B cell (primary cell): ENCODE data around the gene CCBE1. TPM values are rescaled to one million over a fixed set of nuclear protein-coding genes. Genes with fewer than 3 reads are reported as not detected.

Source experiments
- ATAC-seq: fragments of 200-7000 bp; cut with Tn5 transposase; one replicate; pipeline ENCODE4 v1.10.0; 2021; ENCODE audit warnings: low read depth, mild to moderate bottlenecking, moderate number of reproducible peaks, moderate library complexity
- CTCF ChIA-PET: fragments of 350-600 bp; sonication (Branson Sonifier 250); formaldehyde crosslinking; loops from one replicate; lab custom pipeline; 2021; ENCODE audit warnings: antibody characterized with exemption, inconsistent platforms; lab: Charles Lee
- POLR2A ChIA-PET: fragments of 350-600 bp; sonication (Branson Sonifier 250); formaldehyde crosslinking; loops from one replicate; lab custom pipeline; 2021; ENCODE audit warnings: antibody characterized with exemption; lab: Charles Lee
- DNase-seq: peaks from one replicate; pipeline ENCODE4 v3.0.0; 2013
- H2AFZ ChIP-seq: 2 replicates; pipeline ENCODE4 v1.6.1; 2012; ENCODE audit warnings: mild to moderate bottlenecking, low read depth, low read length; ENCODE audit not compliant: insufficient read depth, poor library complexity, severe bottlenecking
- H3K27ac ChIP-seq, 2 donors: 1 replicate in 1 of 2; 2 replicates in 1 of 2; pipeline ENCODE4 v1.5.1; 2012 to 2013; ENCODE audit warnings: low read length in 2 of 2, mild to moderate bottlenecking in 2 of 2, moderate library complexity in 1 of 2
- H3K27me3 ChIP-seq, 4 experiments: fragments of 200-600 bp in 1 of 4; sonication (generic) in 1 of 4; replicated peaks in 1 of 4; 1 replicate in 2 of 4; 2 replicates in 2 of 4; pipeline versions ENCODE4 v1.6.1 to v1.7.0; 2013 to 2016; ENCODE audit warnings: low read length in 3 of 4, mild to moderate bottlenecking in 2 of 4, mixed read lengths in 1 of 4, moderate library complexity in 1 of 4; ENCODE audit not compliant: insufficient read depth in 4 of 4, control insufficient read depth in 3 of 4; ENCODE audit errors: control extremely low read depth in 1 of 4
- H3K36me3 ChIP-seq, 2 experiments: replicated peaks in 1 of 2; 1 replicate in 1 of 2; 2 replicates in 1 of 2; pipeline versions ENCODE4 v1.6.1 to v1.7.1; 2013; ENCODE audit warnings: low read length in 1 of 2; ENCODE audit not compliant: insufficient read depth in 2 of 2, control insufficient read depth in 1 of 2; ENCODE audit errors: control extremely low read depth in 1 of 2, extremely low read depth in 1 of 2
- H3K4me1 ChIP-seq, 2 donors: fragments of 200-600 bp in 1 of 2; sonication (generic) in 1 of 2; 1 replicate in 1 of 2; 2 replicates in 1 of 2; pipeline versions ENCODE4 v1.5.1 to v1.6.1; 2013 to 2017; ENCODE audit warnings: low read length in 2 of 2; ENCODE audit not compliant: control insufficient read depth in 2 of 2, insufficient read depth in 2 of 2
- H3K4me2 ChIP-seq: replicated peaks from 2 replicates; pipeline ENCODE3; 2012; ENCODE audit warnings: mild to moderate bottlenecking, low read depth, low read length; ENCODE audit not compliant: poor library complexity, severe bottlenecking
- H3K4me3 ChIP-seq, 5 experiments: fragments of 200-600 bp in 1 of 5; sonication (generic) in 1 of 5; 1 replicate in 3 of 5; 2 replicates in 2 of 5; pipeline versions ENCODE4 v1.5.1 to v1.7.0; 2011 to 2016; ENCODE audit warnings: low read length in 4 of 5, mild to moderate bottlenecking in 4 of 5, low read depth in 2 of 5, control low read depth in 1 of 5, moderate library complexity in 1 of 5; ENCODE audit not compliant: insufficient read depth in 1 of 5; ENCODE audit errors: control extremely low read depth in 1 of 5, extremely low read depth in 1 of 5
- H3K79me2 ChIP-seq: fragments of 200-600 bp; sonication (generic); one replicate; pipeline ENCODE4 v1.6.0; 2016; ENCODE audit warnings: low read length; ENCODE audit not compliant: control insufficient read depth, insufficient read depth
- H3K9ac ChIP-seq: fragments of 200-600 bp; sonication (generic); 2 replicates; pipeline ENCODE4 v1.6.1; 2017; ENCODE audit warnings: mild to moderate bottlenecking, low read length, moderate library complexity
- H3K9me3 ChIP-seq, 3 donors: one replicate each; pipeline versions ENCODE4 v1.6.1 to v1.7.1; 2013; ENCODE audit warnings: low read length in 2 of 3; ENCODE audit not compliant: control insufficient read depth in 2 of 3, insufficient read depth in 1 of 3; ENCODE audit errors: control extremely low read depth in 1 of 3
- H4K20me1 ChIP-seq: 2 replicates; pipeline ENCODE4 v1.6.0; 2012; ENCODE audit warnings: mild to moderate bottlenecking, low read length; ENCODE audit not compliant: insufficient read depth, control insufficient read depth, poor library complexity, severe bottlenecking
- H3K27ac Mint-ChIP-seq: one replicate; pipeline ENCODE4 v1.8.0; 2021; ENCODE audit warnings: mixed read lengths
- H3K27me3 Mint-ChIP-seq: one replicate; pipeline ENCODE4 v1.8.0; 2021; ENCODE audit warnings: mixed read lengths
- H3K4me1 Mint-ChIP-seq: one replicate; pipeline ENCODE4 v1.8.0; 2021; ENCODE audit warnings: mixed read lengths
- H3K4me3 Mint-ChIP-seq: one replicate; pipeline ENCODE4 v1.8.0; 2021; ENCODE audit warnings: mixed read lengths
- H3K9me3 Mint-ChIP-seq: one replicate; pipeline ENCODE4 v1.8.0; 2022; ENCODE audit warnings: mixed read lengths; ENCODE audit not compliant: insufficient read depth
- EZH2 ChIP-seq: IDR thresholded peaks from 2 replicates; pipeline ENCODE4 v1.6.1; 2012; ENCODE audit warnings: borderline replicate concordance, low read depth, mild to moderate bottlenecking, moderate library complexity, low read length; ENCODE audit not compliant: insufficient read depth, poor library complexity, severe bottlenecking
- WGBS: methylation state at CpG from one replicate; pipeline ENCODE4 v1.1.5; 2013; ENCODE audit warnings: missing lambda C conversion rate; ENCODE audit not compliant: insufficient coverage; 5-methylcytosine and 5-hydroxymethylcytosine counted together
- intact Hi-C: fragments of 100-400 bp; cut with micrococcal nuclease; formaldehyde crosslinking; loops from one replicate; pipeline ENCODE4 v1.10.0; 2022
- polyA plus RNA-seq: library from polyadenylated mRNA; depleted of rRNA; stranded (reverse); fragments of >200 nt; gene quantifications from 2 replicates; pipeline ENCODE4 v1.2.3, GENCODE V29; 2012
- total RNA-seq, 2 donors: library from RNA; stranded (reverse); fragments of 120-200 nt in 1 of 2; gene quantifications; 1 replicate in 1 of 2; 2 replicates in 1 of 2; pipeline versions ENCODE4 v1.2.3 to v1.2.4, GENCODE V29; 2013 to 2022
- TF ChIP-seq, protein P1 (sequence below): fragments of 200-600 bp; IDR thresholded peaks from one replicate; pipeline ENCODE4 v1.8.0; 2022; ENCODE audit warnings: antibody characterized with exemption, mild to moderate bottlenecking

Gene CCBE1
- total and polyA plus RNA-seq, 2 donors (not counting 1 experiment from before 2014, with no cell fraction given), result not detected

DNA sequence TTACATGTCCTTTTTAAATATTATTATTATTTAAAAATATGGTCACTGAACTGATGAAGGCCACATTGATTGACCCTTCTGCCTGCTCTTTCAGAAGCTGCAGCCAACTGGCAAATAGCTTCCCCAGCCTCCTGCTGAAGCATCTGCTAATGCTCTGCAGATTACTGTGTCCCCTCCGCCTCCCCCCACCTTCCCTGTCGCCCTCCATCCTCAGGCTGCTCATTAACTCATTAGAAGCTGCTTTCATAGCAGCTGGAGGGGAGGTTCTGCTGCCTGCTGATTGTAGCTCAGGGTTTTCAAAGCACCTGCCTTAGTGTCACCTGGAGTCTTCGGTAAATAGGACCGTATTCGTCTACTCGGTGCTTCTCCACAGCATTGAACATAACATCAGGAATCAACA lies 313.4 kb downstream of the CCBE1 start:
- no peak overlapping the region for H3K4me3 ChIP-seq
- H3K36me3 ChIP-seq, result no peaks in the 10 kb centered on the region
- H3K9ac ChIP-seq, result no peak overlapping the region
- no peaks in the 10 kb centered on the region for H3K9me3 Mint-ChIP-seq
- H3K4me1 Mint-ChIP-seq, result no peaks in the 10 kb centered on the region
- H3K27me3 Mint-ChIP-seq, result peaks cover 18% of the 10 kb centered on the region
- no peak overlapping the region for H3K4me2 ChIP-seq
- H3K4me3 Mint-ChIP-seq, result no peak overlapping the region
- no peaks in the 10 kb centered on the region for H3K27me3 ChIP-seq
- ChIA-PET POLR2A (no interaction called here), CTCF (interaction anchor here (2.4 kb wide), 1 partner anchor 18 kb away, joined by 8 read pairs; no protein-coding TSS in a partner anchor)
- intact Hi-C loops, result no loop called here
- H3K27ac Mint-ChIP-seq, result no peak overlapping the region
- no peaks in the 10 kb centered on the region for H3K9me3 ChIP-seq
- no peaks in the 10 kb centered on the region for H3K79me2 ChIP-seq
- WGBS, result 90% methylated on average over 5 of the region's 6 CpGs
- no peaks in the 10 kb centered on the region for H4K20me1 ChIP-seq
- H3K27ac ChIP-seq, result no peak overlapping the region
- H2AFZ ChIP-seq, result no peak overlapping the region
- TF ChIP-seq, protein P1, sequence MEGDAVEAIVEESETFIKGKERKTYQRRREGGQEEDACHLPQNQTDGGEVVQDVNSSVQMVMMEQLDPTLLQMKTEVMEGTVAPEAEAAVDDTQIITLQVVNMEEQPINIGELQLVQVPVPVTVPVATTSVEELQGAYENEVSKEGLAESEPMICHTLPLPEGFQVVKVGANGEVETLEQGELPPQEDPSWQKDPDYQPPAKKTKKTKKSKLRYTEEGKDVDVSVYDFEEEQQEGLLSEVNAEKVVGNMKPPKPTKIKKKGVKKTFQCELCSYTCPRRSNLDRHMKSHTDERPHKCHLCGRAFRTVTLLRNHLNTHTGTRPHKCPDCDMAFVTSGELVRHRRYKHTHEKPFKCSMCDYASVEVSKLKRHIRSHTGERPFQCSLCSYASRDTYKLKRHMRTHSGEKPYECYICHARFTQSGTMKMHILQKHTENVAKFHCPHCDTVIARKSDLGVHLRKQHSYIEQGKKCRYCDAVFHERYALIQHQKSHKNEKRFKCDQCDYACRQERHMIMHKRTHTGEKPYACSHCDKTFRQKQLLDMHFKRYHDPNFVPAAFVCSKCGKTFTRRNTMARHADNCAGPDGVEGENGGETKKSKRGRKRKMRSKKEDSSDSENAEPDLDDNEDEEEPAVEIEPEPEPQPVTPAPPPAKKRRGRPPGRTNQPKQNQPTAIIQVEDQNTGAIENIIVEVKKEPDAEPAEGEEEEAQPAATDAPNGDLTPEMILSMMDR, result no peak
- no peak for TF ChIP-seq EZH2
- DNase-seq (no peak), ATAC-seq (no peak)
- H3K4me1 ChIP-seq, result no peaks in the 10 kb centered on the region

DNA sequence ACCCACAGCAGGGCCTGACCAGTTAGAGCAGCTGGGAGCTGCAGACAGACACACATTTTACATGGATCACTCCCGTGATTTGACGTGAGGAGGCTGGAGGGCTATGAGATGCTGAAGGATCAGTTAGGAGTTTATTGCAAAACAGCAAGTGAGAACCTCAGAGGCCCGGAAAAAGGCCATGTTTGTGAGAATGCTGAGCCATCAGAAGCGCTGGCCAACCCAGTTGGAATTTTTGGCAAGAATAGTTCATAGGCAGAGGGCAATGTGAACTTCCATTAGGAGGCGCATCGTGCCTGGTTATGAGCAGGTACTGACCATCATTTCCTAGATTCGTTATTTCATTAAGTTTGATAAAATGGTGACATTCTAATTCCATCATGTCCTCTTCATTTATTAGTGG lies 314.8 kb downstream of the CCBE1 start:
- peaks cover 26% of the 10 kb centered on the region for H3K27me3 Mint-ChIP-seq
- Histone ChIP-seq H2AFZ (no peak overlapping the region), H3K4me2 (no peak overlapping the region), H3K4me1 (no peaks in the 10 kb centered on the region), H3K9me3 (no peaks in the 10 kb centered on the region), H3K27me3 (no peaks in the 10 kb centered on the region), H4K20me1 (no peaks in the 10 kb centered on the region), H3K4me3 (no peak overlapping the region), H3K79me2 (no peaks in the 10 kb centered on the region), H3K9ac (no peak overlapping the region), H3K36me3 (no peaks in the 10 kb centered on the region), H3K27ac (no peak overlapping the region)
- no peak overlapping the region for H3K4me3 Mint-ChIP-seq
- ChIA-PET CTCF (interaction anchor here (2.4 kb wide), 1 partner anchor 20 kb away, joined by 8 read pairs; no protein-coding TSS in a partner anchor), POLR2A (no interaction called here)
- peaks cover 2% of the 10 kb centered on the region for H3K4me1 Mint-ChIP-seq
- no peak for ATAC-seq
- no peak for DNase-seq
- no peak for TF ChIP-seq EZH2
- TF ChIP-seq, protein P1, result no peak
- no peak overlapping the region for H3K27ac Mint-ChIP-seq
- intact Hi-C loops, result no loop called here
- WGBS, result 97% methylated on average over 3 of the region's 7 CpGs
- no peaks in the 10 kb centered on the region for H3K9me3 Mint-ChIP-seq
